A549 (cell line): Measurements from ENCODE around the gene PTPRG. TPM values are rescaled to one million over a fixed set of nuclear protein-coding genes. Genes with fewer than 3 reads are reported as not detected.
A peak's percentile ranks its signal among the peaks of the same experiment; 100 is the strongest.

Source experiments
- ATAC-seq, 2 experiments: fragments of 200-7000 bp in 1 of 2; fragments of >200 bp in 1 of 2; cut with Nextera tagmentation in 1 of 2; cut with Tn5 transposase in 1 of 2; 3 replicates each; pipeline versions ENCODE4 v1.8.0 to v1.9.1; 2018 to 2020; ENCODE audit warnings: mild to moderate bottlenecking in 1 of 2, moderate library complexity in 1 of 2
- CTCF ChIA-PET: fragments of 300-600 bp; sonication (Branson Sonifier 250); formaldehyde crosslinking; extraction: SDS; loops from one replicate; lab custom pipeline; 2021; ENCODE audit warnings: antibody characterized with exemption, inconsistent platforms; lab: Yijun Ruan, JAX
- POLR2A ChIA-PET: fragments of 350-600 bp; formaldehyde crosslinking; extraction: SDS; loops from one replicate; lab custom pipeline; 2021; ENCODE audit warnings: antibody characterized with exemption, inconsistent platforms; lab: Yijun Ruan, JAX
- DNase-seq, 2 experiments: peaks; one replicate each; pipeline versions ENCODE4 v3.0.0 to v3.0.0-alpha.2; 2011 to 2016; ENCODE audit warnings: low read depth in 1 of 2, low spot score in 1 of 2
- FAIRE-seq: peaks from 2 replicates; lab custom pipeline; 2011; peaks lifted over from hg19 to GRCh38; lab: Jason Lieb, UNC
- H3K27ac ChIP-seq, 2 experiments: fragments of >200 bp; sonication (Bioruptor Twin); formaldehyde crosslinking; 3 replicates each; pipeline ENCODE4 v1.5.1; 2016 to 2017
- H3K4me1 ChIP-seq: fragments of >200 bp; sonication (Bioruptor Twin); formaldehyde crosslinking; 3 replicates; pipeline ENCODE4 v1.6.1; 2016
- H3K4me2 ChIP-seq: fragments of >200 bp; sonication (Bioruptor Twin); formaldehyde crosslinking; 3 replicates; pipeline ENCODE4 v1.6.1; 2016
- H3K4me3 ChIP-seq: fragments of >200 bp; sonication (Bioruptor Twin); formaldehyde crosslinking; 3 replicates; pipeline ENCODE4 v1.5.1; 2016
- H3K9me3 ChIP-seq: fragments of >200 bp; sonication (Bioruptor Twin); formaldehyde crosslinking; 3 replicates; pipeline ENCODE4 v1.6.1; 2016
- EHMT2 ChIP-seq: fragments of 200-600 bp; sonication (generic); IDR thresholded peaks from 2 replicates; pipeline ENCODE4 v1.6.1; 2016; ENCODE audit warnings: antibody characterized with exemption, low read depth, mild to moderate bottlenecking, moderate library complexity
- FOSL2 ChIP-seq, 2 experiments: fragments of 450-650 bp in 1 of 2; fragments of >200 bp in 1 of 2; sonication (Bioruptor Twin) in 1 of 2; formaldehyde crosslinking; IDR thresholded peaks; 2 replicates each; pipeline versions ENCODE4 v1.5.0 to v1.6.1; 2016 to 2020; ENCODE audit warnings: mild to moderate bottlenecking in 1 of 2, moderate library complexity in 1 of 2
- HDAC2 ChIP-seq: fragments of 200-600 bp; sonication (generic); IDR thresholded peaks from 2 replicates; pipeline ENCODE4 v1.6.1; 2016
- KDM5A ChIP-seq: fragments of 200-600 bp; sonication (generic); IDR thresholded peaks from 2 replicates; pipeline ENCODE4 v1.6.1; 2016; ENCODE audit warnings: antibody characterized with exemption, mild to moderate bottlenecking
- MAFK ChIP-seq: fragments of 450-650 bp; IDR thresholded peaks from 2 replicates; pipeline ENCODE4 v1.6.1; 2014; ENCODE audit not compliant: partially characterized antibody
- MAZ ChIP-seq: fragments of 150-350 bp; IDR thresholded peaks from 2 replicates; pipeline ENCODE4 v1.6.1; 2014; ENCODE audit warnings: antibody characterized with exemption, low read depth, low read length, borderline replicate concordance
- NPAS2 ChIP-seq: fragments of 250-450 bp; sonication (Bioruptor Pico); IDR thresholded peaks from 2 replicates; pipeline ENCODE4 v1.8.0; 2022; ENCODE audit warnings: mild to moderate bottlenecking, moderate library complexity, borderline replicate concordance
- RCOR1 ChIP-seq: fragments of 150-350 bp; IDR thresholded peaks from 2 replicates; pipeline ENCODE4 v1.6.1; 2014; ENCODE audit warnings: antibody characterized with exemption, low read length, low read depth
- RFX5 ChIP-seq: fragments of 450-650 bp; IDR thresholded peaks from 2 replicates; pipeline ENCODE4 v1.7.1; 2014; ENCODE audit warnings: antibody characterized with exemption, mild to moderate bottlenecking, moderate library complexity
- SREBF2 ChIP-seq: fragments of 450-650 bp; IDR thresholded peaks from 2 replicates; pipeline ENCODE4 v1.6.1; 2014; ENCODE audit warnings: mild to moderate bottlenecking, moderate library complexity
- TFCP2L1 ChIP-seq: fragments of 250-450 bp; sonication (Bioruptor Pico); IDR thresholded peaks from 2 replicates; pipeline ENCODE4 v1.5.0; 2021; ENCODE audit warnings: mild to moderate bottlenecking
- ZFP36 ChIP-seq: fragments of 450-650 bp; IDR thresholded peaks from 2 replicates; pipeline ENCODE4 v1.6.1; 2014; ENCODE audit warnings: borderline replicate concordance; ENCODE audit not compliant: partially characterized antibody
- ZNF302 ChIP-seq: fragments of 250-450 bp; sonication (Bioruptor Pico); IDR thresholded peaks from 2 replicates; pipeline ENCODE4 v1.9.0; 2021; ENCODE audit warnings: inconsistent platforms, mild to moderate bottlenecking, moderate library complexity
- ZSCAN20 ChIP-seq: fragments of 250-450 bp; sonication (Bioruptor Pico); IDR thresholded peaks from 2 replicates; pipeline ENCODE4 v1.8.0; 2022; ENCODE audit warnings: mild to moderate bottlenecking, moderate library complexity
- WGBS: methylation state at CpG from one replicate; pipeline ENCODE4 v1.1.6; 2017; ENCODE audit errors: missing lambda C conversion rate; 5-methylcytosine and 5-hydroxymethylcytosine counted together
- polyA plus RNA-seq, 4 experiments: library from polyadenylated mRNA; depleted of rRNA in 3 of 4; stranded (reverse); fragments of >200 nt; fragmentation: RNase III in 1 of 4; extraction: RNeasy Plus Mini Kit Qiagen cat#74134 plus additional on column Dnase treatment in 1 of 4; gene quantifications; 2 replicates in 3 of 4; 3 replicates in 1 of 4; pipeline ENCODE4 v1.2.3, GENCODE V29; 2011 to 2017
- TF ChIP-seq, protein P1 (sequence below): fragments of 150-350 bp; IDR thresholded peaks from 2 replicates; pipeline ENCODE4 v1.6.1; 2014; ENCODE audit warnings: low read depth, mild to moderate bottlenecking, low read length
- TF ChIP-seq, protein P2 (sequence below): fragments of >200 bp; sonication (Bioruptor Twin); formaldehyde crosslinking; IDR thresholded peaks from 2 replicates; pipeline ENCODE4 v1.6.1; 2016
- TF ChIP-seq, protein P3 (sequence below): fragments of >200 bp; sonication (Bioruptor Twin); formaldehyde crosslinking; IDR thresholded peaks from 3 replicates; pipeline ENCODE4 v1.5.1; 2016
- TF ChIP-seq, protein P4 (sequence below): IDR thresholded peaks from 2 replicates; pipeline ENCODE4 v1.6.1; 2012
- TF ChIP-seq, protein P5 (sequence below): IDR thresholded peaks from 2 replicates; pipeline ENCODE4 v1.6.1; 2012; ENCODE audit warnings: low read depth, borderline replicate concordance

Gene PTPRG
- polyA plus RNA-seq, 2 of the 4 experiments (the other 2 are of a cell fraction): 4.5 to 4.8 TPM

DNA sequence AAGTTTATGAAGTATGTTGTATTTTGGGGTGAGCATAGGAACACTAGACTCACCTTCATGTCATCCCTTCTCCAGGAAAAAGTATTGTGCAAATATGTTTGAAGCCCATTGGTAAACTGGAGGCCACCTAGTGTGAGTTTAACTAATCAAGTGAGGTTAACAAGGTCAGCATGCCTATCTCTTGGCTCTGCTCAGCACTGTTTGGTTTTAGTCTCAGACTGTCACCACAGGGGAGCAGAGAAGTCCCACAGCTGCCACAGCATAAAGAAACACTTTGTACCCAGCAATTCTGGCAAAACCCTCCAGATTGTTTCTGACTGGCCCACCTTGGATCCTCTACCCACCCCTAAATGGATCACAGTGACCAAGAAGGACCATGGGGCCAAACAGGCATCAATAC lies 659.2 kb downstream of the PTPRG start:
- no peak for ATAC-seq
- POLR2A ChIA-PET: no interaction called here
- H3K4me2 ChIP-seq: no peak overlapping the region
- no peaks in the 10 kb centered on the region for H3K9me3 ChIP-seq
- no peak overlapping the region for H3K27ac ChIP-seq
- no peaks in the 10 kb centered on the region for H3K4me1 ChIP-seq
- DNase-seq: no peak
- TF ChIP-seq, protein P1, sequence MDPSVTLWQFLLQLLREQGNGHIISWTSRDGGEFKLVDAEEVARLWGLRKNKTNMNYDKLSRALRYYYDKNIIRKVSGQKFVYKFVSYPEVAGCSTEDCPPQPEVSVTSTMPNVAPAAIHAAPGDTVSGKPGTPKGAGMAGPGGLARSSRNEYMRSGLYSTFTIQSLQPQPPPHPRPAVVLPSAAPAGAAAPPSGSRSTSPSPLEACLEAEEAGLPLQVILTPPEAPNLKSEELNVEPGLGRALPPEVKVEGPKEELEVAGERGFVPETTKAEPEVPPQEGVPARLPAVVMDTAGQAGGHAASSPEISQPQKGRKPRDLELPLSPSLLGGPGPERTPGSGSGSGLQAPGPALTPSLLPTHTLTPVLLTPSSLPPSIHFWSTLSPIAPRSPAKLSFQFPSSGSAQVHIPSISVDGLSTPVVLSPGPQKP: no peak
- TF ChIP-seq, all 56 proteins: peak for 0
- no peak overlapping the region for H3K4me3 ChIP-seq
- FAIRE-seq: no peak
- CTCF ChIA-PET: no interaction called here

DNA sequence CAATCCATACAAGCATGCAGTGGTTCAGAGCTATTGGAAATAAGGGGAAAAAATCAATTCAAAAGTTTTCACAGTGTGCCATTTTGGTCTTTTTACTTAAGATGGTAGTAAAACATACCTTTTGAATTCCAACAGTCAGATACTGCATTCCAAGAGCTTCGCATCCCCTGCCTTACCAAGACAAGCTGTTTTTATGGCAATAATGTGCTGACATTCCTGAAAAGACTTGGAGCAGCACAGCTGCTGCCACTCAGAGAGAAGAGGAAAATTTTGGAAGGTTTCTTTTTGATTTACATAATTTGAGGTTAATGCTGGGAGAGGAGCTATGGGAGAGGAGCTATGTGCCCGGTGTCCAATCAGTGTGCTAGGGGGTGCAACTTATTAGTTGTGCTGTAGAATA lies 663.7 kb downstream of the PTPRG start:
- no peak for ATAC-seq
- no peak overlapping the region for H3K4me3 ChIP-seq
- 57% methylated on average over 2 of the region's 2 CpGs for WGBS
- CTCF ChIA-PET: no interaction called here
- H3K4me2 ChIP-seq: no peak overlapping the region
- no peak for FAIRE-seq
- H3K4me1 ChIP-seq: no peaks in the 10 kb centered on the region
- no peak for DNase-seq
- no peak overlapping the region for H3K27ac ChIP-seq
- no peaks in the 10 kb centered on the region for H3K9me3 ChIP-seq
- POLR2A ChIA-PET: no interaction called here
- TF ChIP-seq, protein P2, sequence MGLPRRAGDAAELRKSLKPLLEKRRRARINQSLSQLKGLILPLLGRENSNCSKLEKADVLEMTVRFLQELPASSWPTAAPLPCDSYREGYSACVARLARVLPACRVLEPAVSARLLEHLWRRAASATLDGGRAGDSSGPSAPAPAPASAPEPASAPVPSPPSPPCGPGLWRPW: no peak
- TF ChIP-seq, protein P3, sequence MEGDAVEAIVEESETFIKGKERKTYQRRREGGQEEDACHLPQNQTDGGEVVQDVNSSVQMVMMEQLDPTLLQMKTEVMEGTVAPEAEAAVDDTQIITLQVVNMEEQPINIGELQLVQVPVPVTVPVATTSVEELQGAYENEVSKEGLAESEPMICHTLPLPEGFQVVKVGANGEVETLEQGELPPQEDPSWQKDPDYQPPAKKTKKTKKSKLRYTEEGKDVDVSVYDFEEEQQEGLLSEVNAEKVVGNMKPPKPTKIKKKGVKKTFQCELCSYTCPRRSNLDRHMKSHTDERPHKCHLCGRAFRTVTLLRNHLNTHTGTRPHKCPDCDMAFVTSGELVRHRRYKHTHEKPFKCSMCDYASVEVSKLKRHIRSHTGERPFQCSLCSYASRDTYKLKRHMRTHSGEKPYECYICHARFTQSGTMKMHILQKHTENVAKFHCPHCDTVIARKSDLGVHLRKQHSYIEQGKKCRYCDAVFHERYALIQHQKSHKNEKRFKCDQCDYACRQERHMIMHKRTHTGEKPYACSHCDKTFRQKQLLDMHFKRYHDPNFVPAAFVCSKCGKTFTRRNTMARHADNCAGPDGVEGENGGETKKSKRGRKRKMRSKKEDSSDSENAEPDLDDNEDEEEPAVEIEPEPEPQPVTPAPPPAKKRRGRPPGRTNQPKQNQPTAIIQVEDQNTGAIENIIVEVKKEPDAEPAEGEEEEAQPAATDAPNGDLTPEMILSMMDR: no peak
- TF ChIP-seq ZNF302: no peak
- no peak for TF ChIP-seq HDAC2
- no peak for TF ChIP-seq RFX5
- TF ChIP-seq RCOR1: no peak
- no peak for TF ChIP-seq FOSL2 (IDR thresholded peaks at IDR 0.05)
- no peak for TF ChIP-seq FOSL2 (CRISPR knock-in tag; IDR thresholded peaks at IDR 0.05)
- TF ChIP-seq SREBF2: no peak
- no peak for TF ChIP-seq KDM5A
- no peak for TF ChIP-seq ZFP36
- TF ChIP-seq MAZ: no peak
- no peak for TF ChIP-seq TFCP2L1 (CRISPR knock-in tag)
- TF ChIP-seq NPAS2 (CRISPR knock-in tag): no peak
- TF ChIP-seq ZSCAN20: no peak

DNA sequence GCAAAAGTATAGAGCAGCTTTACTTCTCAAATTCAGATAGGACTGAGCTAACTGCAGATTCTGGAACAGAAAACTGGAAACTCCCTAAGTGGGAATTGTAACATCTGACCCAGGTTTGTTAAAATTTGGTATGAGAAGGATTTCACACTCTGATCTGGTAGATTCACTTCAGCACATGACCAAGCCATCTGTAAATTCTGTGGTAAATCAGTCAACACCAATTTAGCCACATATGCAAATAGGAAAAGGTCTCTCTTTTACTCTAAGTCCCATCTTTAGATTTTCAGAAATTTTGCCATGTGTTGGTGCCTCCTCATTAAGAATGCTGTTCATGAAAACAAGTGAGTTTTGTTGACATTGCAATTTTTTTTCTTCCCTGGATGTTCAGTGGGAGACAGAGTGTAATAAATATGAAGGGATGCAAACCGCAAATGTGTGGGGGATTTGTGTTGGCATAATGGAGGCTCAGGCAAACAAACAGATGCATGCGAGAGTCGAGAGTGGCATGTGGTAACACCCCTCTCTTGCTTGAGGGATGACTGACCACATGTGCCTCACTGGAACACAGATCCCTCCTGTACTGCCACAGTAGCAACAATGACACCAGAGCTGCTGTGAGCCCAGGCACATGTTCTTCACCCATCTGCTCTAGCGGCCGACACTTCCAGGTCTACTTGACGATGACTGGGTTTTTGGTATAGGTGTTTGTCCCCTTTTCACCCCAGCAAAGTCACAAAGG lies 665.4 kb downstream of the PTPRG start:
- WGBS: 82% methylated on average over 3 of the region's 6 CpGs
- Histone ChIP-seq H3K4me1 (no peaks in the 10 kb centered on the region), H3K9me3 (no peaks in the 10 kb centered on the region), H3K4me2 (no peak overlapping the region), H3K27ac (no peak overlapping the region), H3K4me3 (no peak overlapping the region)
- FAIRE-seq: no peak
- DNase-seq: no peak
- no peak for ATAC-seq
- CTCF ChIA-PET: no interaction called here
- TF ChIP-seq, protein P4, sequence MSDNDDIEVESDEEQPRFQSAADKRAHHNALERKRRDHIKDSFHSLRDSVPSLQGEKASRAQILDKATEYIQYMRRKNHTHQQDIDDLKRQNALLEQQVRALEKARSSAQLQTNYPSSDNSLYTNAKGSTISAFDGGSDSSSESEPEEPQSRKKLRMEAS: no peak
- TF ChIP-seq MAFK: peak; percentile 66
- TF ChIP-seq, protein P5, sequence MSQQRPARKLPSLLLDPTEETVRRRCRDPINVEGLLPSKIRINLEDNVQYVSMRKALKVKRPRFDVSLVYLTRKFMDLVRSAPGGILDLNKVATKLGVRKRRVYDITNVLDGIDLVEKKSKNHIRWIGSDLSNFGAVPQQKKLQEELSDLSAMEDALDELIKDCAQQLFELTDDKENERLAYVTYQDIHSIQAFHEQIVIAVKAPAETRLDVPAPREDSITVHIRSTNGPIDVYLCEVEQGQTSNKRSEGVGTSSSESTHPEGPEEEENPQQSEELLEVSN: no peak
- TF ChIP-seq EHMT2: no peak
- TF ChIP-seq, all 56 proteins: peak for 1
- POLR2A ChIA-PET: no interaction called here
